Measurements from ENCODE around the gene ERAP2. TPM values are rescaled to one million over a fixed set of nuclear protein-coding genes. Genes with fewer than 3 reads are reported as not detected.
"Not testable (repeated sequence)": the region's sequence is repeated elsewhere in the genome, so short reads cannot be mapped to it uniquely, and the experiment has no call there.

Gene ERAP2
- total RNA-seq, 1 donor from 2014 or later, result 167 TPM

DNA sequence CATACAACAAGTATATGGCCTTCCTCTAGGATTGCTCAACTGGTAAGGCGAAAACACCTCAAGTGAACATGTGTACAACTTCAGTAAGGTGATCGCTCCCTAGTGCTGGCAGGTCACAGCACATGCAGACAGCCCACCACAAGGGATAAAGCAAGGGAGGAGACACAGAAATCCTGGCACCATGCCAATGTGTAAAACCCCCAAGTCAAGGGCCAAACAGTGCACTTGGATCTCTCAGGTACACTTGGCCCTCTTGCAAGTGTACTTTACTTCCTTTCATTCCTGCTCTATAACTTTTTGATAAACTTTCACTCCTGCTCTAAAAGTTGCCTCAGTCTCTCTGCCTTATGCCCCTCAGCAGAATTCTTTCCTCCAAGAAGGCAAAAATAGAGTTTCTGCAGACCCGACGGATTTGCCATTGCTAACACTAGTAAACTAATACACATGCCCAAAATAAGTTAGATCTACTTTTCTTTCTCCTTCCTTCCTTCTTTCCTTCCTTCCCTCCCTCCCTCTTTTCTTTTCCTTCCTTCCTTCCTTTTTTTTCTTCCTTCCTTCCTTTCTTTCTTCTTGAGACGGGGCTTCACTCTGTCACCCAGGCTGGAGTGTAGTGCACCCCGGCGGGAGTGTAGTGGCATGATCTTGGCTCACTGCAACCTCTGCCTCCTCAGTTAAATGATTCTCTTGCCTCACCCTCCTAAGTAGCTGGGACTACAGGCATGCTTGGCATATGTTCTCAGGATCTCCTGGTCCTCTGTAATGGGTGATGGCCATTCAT is 52.8 kb downstream of the ERAP2 start:
- DNase-seq (ENCODE audit: extremely low read depth, low read depth, low spot score), result no peak

DNA sequence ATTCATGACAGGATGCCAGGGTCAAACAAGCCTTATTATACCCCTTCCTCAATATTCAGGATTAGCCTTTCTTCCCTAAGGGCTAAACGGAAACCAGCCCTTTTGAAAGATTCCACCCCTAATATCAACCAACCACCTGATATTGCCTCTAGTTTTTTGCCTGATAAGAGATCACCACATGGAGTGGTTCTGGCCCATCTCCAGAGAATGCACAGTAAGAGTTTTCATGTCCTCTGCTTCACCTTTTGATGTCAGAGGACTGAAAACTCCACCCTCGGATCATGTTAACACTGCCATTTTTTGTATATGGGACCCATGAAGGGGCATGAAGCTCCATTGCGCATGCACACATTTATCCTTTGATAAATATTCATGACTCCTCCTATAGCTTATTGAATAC is 53.8 kb downstream of the ERAP2 start:
- DNase-seq (ENCODE audit: extremely low read depth, low read depth, low spot score), result no peak

DNA sequence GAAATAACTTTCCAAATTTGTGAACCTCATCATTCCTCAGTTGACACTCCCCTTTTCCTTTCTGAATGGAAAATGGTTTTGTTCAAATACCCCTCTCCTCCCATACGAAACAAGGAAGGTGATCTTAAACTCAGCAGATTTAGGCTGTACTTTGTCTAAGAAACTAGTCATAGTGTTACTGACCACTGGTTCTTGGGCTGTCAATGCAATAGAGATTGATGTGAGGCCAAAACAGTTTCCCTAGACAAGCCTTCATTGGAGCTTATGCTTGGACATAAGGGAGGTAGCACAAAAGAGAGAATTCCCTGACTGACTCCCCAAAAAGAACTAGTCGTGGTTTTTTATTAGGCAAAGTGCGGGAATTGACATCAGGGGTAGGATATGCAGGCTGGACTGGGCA is 54.3 kb downstream of the ERAP2 start:
- DNase-seq (ENCODE audit: extremely low read depth, low read depth, low spot score), result no peak

DNA sequence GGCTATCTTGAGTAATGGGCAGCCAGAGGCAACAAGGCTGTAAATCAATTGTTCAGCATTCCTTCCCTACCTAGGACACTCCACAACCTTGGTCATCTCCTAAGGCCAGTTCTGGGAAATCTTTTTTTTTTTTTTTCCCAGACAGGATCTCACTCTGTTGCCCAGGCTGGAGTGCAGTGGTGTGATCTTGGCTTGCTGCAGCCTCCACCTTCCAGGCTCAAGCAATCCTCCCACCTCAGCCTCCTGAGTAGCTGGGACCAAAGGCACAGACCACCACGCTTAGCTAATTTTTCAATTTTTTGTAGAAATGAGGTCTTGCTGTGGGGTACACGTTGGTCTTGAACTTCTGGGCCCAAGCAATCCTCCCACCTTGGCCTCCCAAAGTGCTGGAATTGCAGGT is 54.7 kb downstream of the ERAP2 start:
- not testable (repeated sequence) for DNase-seq (ENCODE audit: extremely low read depth, low read depth, low spot score)

DNA sequence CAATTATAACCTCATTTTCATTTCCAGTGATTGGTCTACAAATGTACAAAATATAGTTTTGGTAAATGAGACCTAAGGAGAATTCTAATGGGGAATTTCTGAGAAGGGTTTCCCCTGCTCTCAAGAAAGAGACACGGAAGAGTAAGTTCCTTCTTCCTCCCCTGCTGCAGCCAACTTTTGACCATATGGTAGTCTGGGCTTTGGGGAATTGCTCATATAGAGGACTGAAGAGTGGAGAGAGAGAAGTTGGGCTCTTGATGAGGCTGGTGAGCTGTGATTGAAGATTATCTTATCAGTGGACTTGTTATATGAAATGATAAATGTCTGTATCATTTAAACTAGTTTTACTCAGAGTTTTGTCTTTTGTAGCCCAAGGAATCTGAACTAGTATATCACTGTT is 55.3 kb downstream of the ERAP2 start:
- no peak for DNase-seq (ENCODE audit: extremely low read depth, low read depth, low spot score)

DNA sequence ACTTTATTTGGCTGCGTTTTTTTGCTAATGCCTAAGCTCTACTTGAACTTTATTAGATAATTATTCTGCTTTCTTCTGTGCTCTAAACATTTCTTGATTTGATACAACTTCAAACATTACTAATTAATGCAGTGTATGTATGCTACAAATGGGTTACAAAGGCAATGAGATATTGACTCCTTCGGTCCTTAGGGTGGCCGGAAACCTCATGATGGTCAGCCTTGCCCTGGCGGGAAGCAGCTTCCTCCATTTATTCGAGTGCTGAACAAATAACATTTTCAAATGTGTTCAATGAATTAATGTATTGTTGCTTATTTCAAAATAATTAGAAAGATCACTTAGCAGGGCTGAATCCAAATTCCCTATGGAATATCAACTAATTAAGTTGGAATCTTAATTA is 55.7 kb downstream of the ERAP2 start:
- no peak for DNase-seq (ENCODE audit: extremely low read depth, low read depth, low spot score)

DNA sequence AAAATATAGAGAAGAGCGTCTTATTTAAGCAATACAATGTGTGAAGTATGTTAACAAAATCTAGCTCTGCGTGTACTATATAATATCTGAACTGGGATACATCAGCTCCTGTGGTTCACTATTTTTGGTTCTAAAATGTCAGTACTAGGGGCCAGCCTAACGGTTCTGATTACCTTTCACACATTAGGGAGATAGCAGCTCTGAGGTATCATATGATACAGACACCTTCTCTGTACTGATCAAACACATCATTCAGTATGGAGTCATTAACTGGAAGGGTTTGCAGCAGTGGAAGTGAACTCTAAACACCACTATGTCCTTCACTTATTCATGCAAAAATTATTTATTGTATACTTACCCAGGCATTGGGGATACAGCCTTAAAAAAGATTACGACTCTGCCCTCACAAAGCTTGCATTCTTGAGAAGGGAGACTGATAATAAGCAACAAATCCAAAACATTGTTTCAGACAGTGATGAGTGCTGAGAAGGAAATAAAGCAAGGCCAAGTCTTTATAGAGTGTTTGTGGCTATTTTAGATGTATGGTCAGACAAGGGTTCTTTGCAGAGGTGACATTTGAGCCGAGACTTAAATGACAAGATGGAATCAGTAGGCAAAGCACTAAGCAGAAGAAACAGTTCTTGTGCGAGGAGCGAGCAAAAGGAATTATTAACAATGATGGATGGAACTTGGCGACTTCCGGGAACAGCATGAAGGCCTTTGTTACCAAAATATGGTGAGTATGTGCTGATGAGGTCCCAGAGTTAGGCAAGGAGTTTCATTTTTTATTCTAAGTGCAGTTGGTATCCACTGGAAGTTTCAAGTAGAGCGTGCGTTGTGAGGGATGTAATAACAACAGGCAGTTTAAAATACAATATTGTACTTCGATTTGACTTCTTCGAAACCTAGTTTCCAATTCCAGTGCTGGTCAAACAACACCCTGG is 57.7 kb downstream of the ERAP2 start:
- no peak for DNase-seq (ENCODE audit: extremely low read depth, low read depth, low spot score)

DNA sequence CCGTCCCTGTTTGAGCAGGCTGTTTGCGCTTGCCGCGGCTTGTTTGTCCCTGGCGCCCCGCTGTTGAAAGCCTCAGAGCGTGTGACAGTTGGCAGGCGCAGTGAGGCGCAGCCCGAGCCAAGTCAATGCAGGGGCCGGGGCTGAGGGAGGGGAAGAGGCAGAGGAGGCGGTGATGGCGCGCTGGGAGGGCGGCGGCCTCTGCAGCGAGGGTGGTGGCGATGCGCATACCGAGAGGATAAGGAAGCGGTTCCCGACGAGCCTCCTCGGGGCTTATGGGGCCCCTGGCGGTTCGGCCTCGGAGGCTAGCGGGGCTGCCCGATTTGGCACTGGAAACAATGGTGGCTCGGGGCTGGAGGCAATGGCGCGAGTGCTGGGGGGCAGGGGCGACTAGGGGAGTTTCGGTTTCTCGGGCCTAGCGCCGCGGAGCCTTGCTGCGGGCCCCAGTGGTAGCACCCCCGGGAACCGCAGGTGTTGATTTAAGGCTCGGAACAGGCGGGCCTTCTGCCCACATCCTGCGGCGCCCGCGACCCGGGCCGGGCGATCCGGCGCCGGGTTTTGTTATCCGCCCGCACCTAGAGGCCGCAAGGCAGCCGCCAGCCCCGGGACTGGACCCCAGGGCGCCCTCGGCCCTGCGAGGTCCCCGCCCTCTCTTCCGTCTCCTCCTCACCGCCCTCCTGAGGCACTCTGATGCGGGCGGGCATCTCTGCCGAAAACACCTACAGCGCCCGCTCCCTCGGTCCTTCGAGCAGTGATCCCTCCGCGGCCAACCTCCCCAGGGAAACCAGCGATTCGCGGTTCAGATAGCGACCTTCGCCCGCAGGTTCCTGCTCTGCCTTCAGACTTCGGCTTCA is 58.6 kb downstream of the ERAP2 start:
- DNase-seq (ENCODE audit: extremely low read depth, low read depth, low spot score), result peak; percentile 41

DNA sequence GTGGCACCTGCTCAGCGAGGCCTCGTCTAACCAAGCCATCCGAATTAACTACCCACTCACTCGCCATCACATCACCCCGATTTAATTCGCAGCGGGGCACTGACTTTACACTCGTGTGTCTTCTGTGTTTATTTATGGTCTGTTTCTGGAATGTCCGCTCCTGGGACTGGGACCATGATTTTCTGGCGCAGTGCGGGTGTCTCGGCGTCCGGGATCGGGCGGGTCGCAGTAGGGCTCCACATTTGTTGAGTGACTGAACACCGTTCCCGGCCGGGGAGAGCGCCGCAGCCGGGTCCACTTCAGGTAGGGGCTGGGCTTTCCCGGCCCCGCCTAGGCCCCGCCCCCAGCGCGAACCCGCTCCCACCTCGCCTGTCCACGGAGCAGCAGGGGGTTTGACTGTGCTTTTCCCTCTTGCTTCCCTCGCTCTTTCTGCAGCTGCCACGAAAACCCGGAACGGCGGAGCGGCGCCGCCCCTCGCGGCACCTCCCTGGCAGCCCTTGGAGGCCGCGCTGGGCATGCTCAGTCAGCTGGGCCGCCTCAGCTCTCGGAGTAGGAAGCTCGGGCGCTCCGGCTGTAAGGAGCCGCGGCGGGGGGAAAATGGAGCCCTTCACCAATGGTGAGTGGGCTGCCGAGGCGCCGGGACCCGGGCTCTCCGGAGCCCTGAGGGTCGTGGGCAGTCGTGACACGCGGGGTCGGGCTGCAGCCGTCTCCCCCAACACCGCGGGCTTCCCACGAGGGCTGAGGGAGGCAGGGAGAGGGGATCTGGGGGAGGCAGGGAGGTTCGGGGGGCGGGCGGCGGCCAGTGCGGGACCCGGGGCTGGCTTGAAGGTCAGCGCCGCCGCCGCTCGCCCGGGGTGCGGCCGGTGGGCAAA is 59.5 kb downstream of the ERAP2 start, which contains the start of gene LNPEP:
Gene LNPEP (plus strand): TSS at position 522 of the 872 bp plus-strand sequence. CDS start 76 bp downstream, at position 598.
- DNase-seq (ENCODE audit: extremely low read depth, low read depth, low spot score), result peak; percentile 61

DNA sequence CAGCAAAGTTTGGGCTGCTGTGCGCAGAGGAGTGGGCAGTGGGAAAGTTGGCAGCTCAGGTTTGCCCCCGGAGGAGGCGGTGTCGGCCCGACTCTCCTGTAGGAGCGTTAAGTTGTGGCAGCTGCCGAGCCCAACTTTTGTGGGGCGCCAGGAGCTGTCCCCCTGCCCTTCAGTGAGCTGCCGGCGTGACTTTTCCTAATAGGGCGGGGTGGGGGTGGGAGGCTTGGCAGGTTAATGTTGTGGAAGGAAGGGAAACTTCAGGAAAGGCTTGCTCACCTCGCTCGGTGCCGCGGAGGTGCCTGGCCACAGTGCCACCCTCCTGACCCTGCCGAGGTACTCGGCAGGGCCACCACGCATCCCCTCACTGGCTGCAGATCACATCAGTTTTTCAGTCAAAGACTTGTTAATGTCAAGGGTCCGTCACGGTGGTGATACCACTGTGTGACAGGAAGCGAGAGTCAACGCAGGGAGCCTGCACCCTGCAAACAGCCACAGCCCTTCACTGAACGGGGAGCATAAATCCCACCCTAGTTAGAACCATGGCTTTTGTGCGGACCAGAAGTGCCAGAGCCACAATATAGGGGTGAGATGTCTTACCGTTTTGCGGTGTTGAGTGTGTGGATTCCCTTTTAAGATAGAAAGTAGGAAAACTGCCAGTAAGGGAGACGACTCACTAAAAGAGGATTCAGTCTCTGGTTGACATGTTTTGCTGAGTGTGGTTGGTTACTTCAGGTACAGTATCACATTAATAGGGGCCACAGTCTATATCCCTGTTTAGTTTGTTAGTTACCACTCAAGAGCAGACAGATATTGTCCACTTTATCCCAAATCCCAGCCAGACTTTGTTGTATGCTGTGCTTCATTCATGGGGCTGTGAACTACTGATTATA is 60.4 kb downstream of the ERAP2 start:
- DNase-seq (ENCODE audit: extremely low read depth, low read depth, low spot score), result no peak

DNA sequence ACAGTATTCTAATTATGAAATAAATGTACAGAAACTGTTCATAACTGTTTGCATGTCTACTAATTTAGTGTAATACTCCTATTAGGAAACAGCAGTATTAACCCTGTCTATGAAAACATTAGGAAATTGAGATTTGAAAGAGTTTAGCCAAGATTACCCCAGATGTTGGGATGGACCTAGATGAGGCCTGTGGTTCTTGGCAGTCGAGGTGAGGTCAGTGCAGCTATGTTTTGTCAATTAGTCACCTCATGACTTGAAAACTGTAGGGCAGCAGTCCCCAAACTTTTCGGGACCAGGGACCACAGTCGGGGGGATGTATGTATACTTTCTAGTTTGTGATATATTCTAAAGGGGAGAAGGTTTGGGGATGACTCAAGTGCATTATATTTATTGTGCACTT is 64.3 kb downstream of the ERAP2 start:
- DNase-seq (ENCODE audit: extremely low read depth, low read depth, low spot score), result no peak

DNA sequence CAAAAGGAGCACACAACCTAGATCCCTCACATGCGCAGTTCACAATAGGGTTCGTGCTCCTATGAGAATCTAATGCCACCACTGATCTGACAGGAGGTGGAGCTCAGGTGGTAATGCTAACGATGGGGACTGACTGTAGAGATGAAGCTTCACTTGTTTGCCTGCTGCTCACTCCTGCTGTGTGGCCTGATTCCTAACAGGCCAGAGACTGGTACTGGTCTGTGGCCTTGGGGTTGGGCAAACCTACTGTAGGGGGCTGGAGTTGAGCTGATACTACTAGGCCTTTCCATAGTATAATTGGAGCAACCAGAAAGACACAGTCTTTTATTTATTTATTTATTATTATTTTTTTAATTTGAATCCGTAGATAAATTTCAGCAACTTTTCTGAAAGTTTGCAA is 64.8 kb downstream of the ERAP2 start:
- DNase-seq (ENCODE audit: extremely low read depth, low read depth, low spot score), result no peak

DNA sequence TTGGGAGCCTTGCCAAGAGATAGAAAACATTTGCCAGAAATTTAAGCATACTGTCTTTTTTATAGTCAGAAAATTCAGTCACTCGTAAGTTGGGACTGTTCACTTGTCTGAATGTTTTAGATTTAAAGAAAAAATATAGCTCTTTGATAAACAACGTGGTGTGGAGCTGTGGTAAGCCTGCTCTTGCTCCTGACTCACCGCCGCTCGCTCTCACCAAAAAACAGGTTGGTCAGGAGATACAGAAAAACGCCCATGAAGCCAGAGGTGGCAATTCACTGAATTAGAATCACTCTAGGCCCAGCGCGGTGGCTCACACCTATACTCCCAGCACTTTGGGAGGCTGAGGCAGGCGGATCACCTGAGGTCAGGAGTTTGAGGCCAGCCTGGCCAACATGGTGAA is 65.8 kb downstream of the ERAP2 start:
- DNase-seq (ENCODE audit: extremely low read depth, low read depth, low spot score), result no peak

DNA sequence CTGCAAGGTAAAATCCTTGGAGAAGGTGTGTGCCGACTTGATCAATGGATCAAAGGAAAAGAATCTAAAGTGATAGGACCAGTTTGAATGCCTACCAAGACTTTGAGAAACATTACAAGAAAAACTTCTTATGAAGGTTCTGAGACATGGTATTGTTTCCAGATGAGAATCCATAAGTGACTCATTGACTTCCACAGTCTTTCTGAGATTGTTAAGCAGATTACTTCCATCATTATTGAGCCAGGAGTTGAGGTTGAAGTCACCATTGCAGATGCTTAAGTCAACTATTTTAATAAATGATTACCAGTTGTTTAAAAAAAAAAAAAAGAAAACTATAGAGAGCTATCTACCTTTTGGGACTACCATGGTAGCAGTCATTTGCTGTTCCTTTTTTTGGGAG is 66.6 kb downstream of the ERAP2 start:
- no peak for DNase-seq (ENCODE audit: extremely low read depth, low read depth, low spot score)

DNA sequence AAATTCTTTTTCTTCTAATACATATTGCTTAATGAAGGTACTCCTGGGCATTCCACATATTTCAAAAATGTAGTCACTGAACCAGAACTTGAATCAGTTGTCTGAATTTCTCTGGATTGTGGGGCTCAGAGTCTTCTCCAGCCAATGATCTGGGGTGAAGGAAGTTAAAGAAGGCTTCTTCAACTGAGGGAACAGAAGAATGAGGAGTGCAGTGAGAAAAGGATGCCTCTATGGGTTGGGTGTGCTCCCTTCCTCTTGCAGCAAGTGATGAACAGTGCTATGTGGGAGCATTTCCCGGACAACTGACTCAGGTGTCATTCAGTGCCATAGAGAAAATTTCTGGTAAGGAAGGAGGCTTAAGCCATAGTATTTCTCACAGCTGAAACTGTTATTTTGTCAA is 67.5 kb downstream of the ERAP2 start:
- no peak for DNase-seq (ENCODE audit: extremely low read depth, low read depth, low spot score)

DNA sequence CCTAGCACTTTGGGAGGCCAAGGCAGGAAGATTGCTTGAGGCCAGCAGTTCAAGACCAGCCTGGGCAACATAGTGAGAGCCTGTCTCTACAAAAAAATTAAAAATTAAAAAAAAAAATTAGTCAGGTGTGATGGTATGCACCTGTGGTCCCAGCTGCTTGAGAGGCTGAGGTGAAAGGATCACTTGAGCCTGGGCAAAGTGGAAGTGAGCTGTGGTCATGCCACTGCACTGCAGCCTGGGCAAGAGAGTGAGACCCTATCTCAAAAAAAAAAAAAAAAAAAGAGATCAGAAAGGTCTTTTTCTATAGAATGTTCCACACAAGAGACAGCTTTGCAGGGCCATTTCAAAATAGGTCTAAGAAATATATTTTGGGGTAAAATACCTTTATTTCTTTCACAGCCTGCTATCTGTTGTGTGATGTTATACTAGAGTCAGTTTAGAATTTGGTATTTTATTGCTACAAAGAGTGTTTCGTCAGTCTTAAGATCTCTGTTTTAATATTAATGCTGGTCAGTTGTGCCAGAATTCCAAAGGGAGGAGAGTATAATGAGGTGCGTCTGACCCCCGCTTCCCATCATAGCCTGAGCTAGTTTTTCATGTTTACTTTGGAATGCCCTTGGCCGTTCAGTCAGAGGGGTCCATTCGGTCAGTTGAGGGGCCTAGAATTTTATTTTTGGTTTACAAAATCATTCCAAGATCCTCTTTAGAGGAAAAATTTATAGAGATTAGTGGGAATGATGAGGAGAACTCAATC is 69.0 kb downstream of the ERAP2 start:
- DNase-seq (ENCODE audit: extremely low read depth, low read depth, low spot score), result no peak

DNA sequence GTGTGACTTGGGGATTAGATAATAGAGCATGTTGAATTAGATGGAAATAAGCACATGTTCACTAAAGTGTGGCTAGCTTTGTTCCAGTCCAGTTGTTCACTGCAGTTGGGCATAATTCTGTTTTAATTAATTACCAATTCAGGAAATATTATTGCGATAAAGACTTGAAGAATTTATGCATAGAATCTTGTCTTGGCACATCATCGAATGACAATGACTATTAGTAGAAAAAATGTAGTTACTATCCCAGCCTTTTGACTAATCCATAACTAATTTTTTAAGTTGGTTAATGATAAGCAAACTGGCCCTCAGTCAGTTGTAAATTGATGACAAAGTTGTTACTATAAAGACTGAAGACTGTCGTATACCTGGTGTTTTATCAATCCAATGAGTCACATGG is 70.1 kb downstream of the ERAP2 start:
- no peak for DNase-seq (ENCODE audit: extremely low read depth, low read depth, low spot score)

DNA sequence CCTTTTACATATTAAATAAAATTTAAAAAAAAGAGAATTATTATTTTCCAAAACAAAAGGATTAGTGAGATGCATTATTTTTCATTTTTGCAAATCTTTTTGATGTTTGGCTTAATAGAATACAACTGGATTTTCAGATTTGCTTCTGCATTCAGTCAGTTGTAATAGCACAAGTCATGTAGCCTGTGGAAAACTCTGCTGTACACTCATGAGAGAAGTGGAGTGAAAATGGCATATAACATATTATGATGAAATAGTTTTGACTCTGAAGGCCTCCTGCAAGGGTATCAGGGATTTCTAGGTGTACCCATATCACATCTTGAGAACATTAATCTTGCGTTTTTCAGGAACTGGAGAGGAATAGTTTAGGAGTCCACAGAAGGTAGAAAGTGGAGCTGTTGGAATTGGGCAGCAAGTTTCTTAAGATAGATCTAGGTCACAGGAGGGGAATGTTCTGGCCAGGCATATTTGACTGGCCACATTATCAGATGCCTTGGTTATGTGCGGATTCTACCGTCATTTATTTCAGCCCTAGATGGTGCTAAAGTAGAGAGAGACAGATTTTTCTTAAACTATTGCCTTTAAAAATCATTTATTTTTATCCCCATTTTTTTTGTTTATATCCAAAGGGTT is 75.9 kb downstream of the ERAP2 start:
- no peak for DNase-seq (ENCODE audit: extremely low read depth, low read depth, low spot score)
